GM19452 (cell line): ENCODE measurements around the gene HDAC5.
A peak's percentile ranks its signal among the peaks of the same experiment; 100 is the strongest.
"Not testable (repeated sequence)": the region's sequence is repeated elsewhere in the genome, so short reads cannot be mapped to it uniquely, and the experiment has no call there.

ENCODE experiments used
- ATAC-seq: cut with Tn5 transposase; IDR thresholded peaks from one replicate; pipeline ENCODE4 v1.9.1; 2021; ENCODE audit not compliant: unreplicated experiment

The HDAC5 gene

DNA sequence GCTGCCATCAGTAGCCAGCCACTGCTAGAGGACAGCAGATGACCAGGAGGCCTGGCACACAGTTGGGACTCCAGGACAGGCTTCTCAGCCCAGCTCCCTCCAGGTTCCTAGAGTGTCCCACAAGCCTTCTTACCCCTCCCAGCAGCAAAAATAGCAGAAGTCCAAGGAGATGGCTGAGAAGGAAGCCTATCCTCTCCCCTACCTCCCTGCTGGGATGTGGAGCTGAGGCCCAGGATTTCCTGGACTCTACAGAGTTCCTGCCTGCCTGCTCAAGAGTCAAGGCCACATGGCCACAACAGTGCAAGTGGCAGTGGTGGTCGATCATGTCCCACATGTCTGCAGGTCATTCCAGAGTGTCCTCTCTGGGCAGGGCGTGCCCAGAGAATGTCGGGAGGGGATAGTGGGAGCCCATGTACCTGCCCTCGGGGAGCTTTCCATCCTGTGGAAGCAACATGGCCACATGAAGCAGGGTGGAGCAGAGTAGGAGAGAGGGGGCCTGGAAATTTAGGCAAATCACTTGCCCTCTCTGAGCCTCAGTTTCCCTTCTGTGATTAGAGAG is 10.6 kb upstream of the HDAC5 start:
- no peak for ATAC-seq

DNA sequence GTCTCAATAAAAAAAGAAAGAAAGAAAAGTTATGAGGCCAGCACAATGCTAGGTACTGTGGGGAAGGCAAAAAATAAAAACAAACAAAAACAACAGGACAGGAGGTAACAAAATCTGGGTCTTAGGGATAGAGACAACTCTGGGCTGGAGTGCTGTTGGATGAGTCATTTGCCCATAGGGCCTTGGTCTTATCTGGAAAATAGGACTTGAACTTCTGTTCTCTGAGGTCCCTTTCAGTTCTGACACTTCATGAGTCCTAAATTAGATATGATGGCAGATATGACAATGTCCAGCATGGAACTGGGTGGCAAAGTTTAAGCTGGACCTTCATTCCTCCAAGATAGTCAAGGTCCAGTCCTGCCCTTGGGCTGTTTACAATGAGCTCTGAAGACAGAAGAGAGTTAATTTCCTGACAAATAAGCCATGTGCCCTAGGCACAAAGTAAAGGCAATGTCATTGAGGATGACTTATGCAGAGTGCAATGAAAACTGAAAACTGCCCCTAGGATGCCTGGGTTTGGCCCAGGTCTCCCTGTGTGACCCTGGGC is 8.9 kb upstream of the HDAC5 start:
- ATAC-seq = no peak

DNA sequence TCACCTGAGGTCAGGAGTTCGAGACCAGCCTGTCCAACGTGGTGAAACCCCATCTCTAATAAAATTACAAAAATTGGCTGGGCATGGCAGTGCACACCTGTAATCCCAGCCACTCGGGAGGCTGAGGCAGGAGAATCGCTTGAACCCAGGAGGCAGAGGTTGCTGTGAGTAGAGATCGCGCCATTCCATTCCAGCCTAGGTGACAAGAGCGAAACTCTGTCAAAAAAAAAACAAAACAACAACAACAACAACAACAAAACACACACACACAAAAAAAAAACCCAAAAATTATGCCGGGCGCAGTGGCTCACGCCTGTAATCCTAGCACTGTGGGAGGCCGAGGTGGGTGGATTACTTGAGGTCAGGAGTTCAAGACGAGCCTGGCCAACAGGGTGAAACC is 7.9 kb upstream of the HDAC5 start:
- not testable (repeated sequence) for ATAC-seq

DNA sequence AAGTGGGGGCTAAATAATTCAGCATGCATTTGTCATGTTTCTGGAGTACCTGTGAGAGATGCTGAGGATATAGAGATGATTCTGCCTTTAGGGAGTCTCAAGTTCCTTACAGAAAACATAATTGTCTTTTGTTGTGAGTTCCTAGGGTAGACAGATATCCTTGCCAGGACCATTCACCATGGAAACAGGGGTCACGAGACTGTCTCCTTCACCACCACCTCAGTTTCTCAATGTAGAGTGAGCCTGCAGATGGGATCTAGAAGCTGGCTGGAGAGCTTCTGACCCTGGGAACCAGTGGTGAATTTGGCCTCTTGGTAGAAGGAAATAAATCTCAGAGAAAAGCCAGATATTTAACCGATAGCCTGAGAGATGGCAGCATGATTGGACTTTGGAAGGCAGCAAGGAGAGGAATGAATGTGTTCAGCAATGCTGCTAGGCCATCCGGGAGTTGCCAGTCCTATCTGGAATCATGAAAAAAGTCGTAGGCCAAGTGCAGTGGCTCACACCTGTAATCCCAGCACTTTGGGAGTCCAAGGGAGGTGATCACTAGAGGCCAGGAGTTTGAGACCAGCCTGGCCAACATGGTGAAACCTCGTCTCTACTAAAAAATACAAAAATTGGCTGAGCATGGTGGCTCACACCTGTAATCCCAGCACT is 7.4 kb upstream of the HDAC5 start:
- no peak for ATAC-seq

DNA sequence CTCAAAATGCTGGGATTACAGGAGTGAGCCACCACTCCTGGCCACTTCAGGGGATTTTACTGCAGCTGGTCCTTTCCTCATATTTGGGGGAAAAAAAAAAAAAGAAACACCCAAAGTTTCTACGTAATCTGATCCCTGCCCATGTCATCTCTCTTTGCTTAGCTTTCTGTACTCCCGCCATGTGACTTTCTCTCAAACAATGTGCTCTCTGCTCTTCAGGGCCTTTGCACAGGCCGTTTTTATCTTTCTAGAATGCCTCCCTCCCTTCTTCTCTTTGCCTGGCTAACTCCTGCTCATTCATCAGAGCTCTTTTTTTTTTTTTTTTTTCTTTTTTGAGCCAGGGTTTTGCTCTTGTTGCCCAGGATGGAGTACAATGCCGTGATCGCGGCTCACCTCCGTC is 4.9 kb upstream of the HDAC5 start:
- ATAC-seq = no peak

DNA sequence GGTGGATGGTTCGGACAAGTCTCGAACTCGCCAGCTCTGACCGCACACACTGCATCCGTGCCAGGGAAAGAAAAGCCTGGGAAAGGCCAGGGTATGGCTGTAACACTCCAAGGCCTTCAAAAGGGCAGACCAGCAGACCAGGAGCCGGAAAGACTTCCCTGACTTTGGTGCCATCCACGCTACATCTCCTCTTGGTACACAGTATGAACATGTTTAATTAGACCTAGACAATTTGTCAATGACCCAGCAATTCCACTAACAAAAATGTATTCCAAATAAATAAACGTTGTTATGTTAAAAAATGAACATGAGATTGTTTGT is 637 bp upstream of the HDAC5 start:
- ATAC-seq = no peak

DNA sequence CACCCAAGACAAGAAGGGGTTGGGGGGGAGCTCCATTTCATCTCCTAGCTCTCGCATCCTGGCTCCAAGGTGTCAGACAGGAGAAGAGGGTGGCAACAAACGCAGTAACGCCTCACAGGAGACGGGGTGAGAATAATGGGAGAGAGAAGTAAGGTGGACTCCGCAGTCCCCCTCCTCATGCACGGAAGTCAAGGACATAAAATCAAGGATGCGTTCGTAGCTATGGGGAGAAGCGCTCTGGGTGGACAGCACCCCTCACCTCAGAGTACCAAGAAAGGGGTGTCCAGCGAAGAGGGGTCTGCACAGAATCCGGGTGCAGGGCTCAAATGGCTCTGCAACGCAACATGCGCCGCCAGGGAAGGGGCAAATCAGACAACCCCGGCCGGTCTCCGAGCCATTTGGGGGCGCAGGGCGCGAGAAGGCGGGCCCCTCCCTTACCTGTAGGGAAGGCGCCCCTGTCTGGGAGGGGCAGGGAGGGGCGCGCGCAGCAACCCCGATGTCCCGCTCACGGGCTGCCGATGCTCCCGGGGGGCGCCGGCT is 555 bp downstream of the HDAC5 start:
- peak; percentile 26 for ATAC-seq

DNA sequence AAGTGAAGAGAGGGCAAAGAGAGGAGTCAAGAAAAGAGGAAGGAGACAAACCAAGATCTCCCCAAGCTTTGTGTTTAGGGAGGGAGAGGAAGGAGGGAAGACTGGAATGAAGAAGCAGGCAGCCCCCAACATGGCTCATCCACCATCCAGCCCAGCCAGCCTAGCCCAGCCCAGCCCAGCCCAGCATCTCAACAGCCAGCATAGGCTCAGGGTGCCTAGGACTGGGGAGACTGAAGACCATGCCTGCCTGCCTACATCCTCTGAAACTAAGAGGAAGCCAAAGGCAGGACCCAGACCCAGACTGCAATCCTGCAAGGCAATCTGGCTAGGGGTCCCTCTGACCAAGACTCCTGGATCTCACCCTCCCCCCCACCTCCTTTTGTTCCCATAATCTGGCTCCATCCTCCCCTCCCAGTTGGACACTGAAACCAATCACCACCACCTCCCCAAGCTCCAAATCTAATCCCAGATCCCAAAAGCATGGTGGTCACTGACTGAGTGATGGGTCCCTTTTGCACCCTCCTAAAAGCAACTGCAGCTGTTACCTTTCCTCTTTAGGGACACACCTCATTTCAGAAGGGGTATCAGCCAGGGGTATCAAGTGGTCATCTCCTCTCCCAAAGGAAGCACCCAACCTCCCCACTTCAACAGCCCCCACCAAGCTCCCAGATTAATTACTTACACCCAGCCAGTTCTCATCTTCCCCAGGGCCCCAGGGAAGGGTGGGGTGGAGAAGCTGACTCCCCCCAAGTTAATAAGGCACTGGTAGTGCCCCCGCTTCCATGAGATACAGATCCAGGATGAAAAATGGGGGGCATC is 1.2 kb downstream of the HDAC5 start:
- no peak for ATAC-seq

DNA sequence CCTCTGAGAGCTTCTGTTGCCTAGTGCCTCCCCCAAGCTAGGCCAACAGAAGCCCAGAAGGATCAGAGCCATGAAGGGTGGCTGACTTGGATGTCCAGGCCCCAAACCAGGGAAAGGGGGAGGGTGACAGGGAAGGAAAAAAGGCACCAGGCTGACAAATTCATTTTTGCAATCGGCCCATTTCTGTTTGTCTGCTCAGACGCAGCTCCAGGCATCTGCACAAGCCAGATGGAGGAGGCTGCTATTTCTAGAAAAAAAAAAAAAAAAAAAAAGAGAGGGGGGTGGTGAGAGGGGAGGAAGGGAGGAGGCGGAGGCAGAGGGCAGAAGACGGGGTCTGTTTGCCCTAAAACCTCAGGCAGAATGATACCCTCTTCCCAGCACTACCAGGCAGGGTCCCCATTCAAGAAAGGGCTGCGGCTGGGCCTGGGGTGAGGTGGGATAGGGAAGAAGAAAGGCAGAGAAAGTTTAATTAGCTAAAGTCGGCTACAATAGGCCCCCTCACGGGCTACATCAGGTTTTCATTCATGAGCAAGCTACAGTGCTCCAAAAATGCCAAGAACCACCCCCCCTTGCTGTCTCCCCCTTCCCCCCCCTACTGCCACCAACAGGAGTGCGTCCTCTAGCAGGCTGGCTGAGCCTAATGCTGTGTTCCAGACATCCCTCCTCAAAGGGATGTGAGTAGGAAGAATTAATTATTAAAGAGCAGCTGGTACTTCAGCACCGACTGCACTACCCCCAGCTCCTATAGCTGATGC is 2.4 kb downstream of the HDAC5 start:
- no peak for ATAC-seq

DNA sequence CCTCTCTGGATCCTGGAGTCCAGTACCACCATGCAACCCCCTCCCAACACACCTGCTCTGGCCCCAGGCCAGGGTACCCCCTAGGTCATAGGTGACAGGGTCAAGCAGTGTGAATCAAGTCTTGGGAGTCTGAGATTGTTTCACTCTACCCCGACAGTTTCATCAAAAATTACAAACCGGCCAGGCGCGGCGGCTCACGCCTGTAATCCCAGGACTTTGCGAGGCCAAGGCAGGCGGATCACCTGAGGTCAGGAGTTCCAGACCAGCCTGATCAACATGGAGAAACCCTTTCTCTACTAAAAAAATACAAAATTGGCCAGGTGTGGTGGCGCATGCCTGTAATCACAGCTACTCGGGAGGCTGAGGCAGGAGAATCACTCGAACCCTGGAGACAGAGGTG is 3.2 kb downstream of the HDAC5 start:
- ATAC-seq = not testable (repeated sequence)

DNA sequence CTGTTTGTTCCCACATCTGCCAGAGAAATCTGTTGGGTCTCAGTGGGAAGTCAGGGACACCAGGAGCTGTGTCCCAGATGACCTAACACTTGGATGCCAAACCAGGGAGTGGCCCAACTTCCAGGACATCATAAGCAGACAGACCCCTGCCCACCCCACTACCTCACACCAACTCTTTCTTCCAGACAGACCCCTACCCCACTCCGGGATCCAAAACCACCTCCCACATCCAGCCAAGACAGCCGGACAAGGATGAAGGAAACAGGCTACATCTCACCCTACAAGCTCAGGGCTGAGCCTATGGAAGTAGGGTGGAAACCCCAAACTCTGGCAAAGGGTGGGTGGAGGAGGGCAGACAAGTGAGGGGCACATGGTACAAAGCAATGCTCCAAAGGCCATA is 3.6 kb downstream of the HDAC5 start:
- ATAC-seq = no peak

DNA sequence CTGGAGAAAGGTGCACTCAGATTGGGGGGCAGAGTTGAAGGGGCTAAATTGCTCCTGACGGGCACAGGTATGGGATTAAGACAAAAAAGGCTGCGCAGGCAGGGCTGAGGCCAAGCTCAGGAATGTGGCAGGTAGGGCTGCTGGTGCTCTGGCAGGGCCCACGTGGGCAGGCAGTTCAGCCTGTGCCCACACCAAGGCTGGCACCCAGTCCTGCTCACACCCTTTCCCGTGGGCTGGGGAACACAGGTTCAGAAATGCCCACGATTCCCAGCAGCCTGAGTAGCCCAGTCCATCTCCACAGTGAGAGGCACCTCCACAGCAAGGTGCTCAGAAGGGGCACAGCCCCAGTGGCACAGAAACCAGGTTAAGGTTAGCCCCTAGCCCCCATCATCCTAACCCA is 4.4 kb downstream of the HDAC5 start:
- ATAC-seq = no peak

DNA sequence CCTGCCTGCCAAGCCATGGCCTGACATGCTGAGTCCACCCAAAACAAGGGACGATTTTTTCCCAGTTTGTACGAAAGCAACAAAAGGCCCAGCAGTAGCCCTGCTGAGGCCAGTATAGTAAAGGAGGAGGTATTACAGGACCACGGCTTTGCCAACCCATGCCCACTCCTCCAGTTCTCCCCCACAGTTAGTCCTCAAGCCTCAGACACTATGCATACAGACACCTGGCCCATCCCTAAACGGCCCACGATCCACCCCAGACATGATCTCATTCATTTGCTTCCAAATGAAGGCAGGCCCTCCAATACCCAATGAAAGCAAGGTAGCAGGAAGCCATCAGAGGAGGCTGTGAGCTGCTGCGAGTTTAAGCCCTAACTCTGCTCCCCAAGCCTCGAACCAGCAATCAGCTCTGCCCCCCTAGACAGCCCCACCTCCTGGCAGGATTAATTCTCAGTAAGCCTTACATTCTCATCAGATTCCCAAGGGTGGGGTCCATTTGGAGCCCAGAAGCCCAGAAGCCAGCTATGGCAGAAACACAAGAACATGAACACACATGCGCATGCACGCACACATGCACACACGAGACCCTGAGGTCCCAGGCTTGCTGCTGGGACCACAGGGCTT is 4.9 kb downstream of the HDAC5 start:
- no peak for ATAC-seq

DNA sequence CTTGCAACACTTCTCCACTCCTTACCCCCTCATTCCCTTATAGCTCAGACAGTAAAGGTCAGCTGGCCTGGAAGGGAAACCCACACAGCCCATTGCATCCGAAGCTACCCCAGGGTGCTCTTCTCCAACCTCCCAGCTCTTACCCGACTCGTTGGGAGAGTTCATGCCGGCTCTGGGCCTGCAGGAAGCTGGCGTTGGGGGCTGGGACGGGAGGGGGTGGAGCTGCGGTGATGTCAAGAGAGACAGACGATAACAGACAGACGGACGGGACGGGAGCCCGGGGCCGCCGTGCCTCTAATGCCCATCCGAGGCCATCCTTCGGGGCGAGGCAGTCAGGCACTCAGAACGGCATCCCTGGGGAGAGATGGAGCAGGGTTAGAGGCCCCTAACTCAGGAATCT is 6.1 kb downstream of the HDAC5 start:
- ATAC-seq = no peak

DNA sequence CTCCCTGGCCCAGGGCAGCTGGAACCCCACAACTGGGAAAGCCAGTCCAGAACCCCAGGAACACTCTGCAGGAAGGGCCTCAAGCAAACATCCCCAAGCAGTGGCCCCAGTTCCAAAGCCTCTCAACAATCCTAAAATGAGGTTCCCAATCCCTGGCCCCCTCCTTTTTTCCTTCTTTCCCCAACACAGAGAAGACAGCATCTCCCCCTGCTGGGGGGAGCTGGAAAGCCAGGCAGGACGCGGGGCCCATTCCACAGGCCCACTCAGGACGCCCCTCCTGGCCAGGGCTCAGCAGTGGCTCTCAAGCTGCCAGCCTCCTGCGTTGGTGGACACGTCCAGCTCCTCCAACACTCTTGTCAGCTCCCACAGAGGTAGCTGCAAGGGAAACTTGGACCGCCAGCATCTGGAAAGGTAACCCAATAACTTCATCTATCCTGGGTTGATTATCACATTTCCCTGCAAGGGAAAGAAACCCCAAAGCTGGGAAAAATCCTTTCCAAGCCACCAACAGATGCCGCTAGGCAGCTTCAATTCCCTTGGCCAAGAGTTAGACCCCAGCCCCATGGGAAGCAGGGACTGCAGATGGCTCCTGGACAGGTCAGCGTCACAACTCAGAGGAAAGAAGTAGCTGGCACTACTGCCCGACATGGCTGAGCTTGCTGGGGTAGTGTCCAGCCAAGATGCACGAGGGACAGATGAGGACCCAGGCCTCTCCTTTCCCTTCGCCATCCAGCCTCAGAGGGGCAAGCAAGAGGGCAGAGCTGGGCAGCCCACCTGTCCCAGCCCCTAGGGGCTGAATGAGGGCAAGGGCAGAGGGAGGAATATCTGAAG is 7.6 kb downstream of the HDAC5 start:
- no peak for ATAC-seq

DNA sequence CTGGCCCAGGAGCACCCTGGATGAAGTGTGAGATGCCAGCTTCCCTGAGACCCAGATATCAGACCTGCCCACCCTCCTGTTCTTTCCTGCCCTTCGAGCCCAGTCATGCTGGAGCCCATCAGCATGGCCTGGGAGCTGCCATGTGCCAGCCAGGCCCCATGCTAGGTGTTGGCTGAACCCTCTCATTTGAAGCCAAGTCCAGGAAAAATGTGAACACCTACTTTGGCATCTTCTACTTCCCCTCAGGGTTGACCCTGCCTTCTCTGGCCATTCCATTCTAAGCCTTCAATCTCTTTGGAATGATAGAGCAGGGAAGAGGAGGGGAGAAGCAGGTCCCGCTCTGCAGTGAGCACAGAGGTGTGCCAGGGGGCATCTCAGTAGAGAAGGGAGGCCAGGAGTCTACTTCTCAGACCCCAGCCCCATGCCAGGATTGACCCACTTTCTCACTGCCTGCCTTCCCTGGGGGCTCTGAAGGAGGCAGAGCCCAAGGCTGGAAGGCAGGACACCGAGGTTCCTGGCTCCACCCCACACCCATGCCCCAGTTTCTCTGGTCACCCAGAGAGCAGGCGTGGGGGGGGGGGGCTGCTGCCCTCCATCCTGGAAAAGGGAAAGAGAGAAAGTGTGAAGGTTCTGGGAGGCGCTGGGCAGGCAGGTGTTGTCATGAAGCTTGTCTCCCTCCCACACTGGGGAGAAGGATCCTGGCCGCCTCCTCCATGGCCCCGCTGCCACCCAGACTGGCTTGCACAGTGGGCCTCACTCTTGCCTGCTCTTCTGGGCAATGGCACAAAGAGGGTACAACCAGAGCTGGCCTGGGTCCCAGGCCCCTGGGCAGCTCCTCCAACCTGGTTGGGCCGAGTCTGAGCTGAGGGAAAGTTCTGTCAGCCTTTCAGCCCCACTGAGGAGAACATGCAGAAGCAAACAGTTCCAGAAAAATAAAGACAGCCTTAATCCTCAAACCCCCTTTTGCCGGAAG is 9.3 kb downstream of the HDAC5 start:
- ATAC-seq = no peak

DNA sequence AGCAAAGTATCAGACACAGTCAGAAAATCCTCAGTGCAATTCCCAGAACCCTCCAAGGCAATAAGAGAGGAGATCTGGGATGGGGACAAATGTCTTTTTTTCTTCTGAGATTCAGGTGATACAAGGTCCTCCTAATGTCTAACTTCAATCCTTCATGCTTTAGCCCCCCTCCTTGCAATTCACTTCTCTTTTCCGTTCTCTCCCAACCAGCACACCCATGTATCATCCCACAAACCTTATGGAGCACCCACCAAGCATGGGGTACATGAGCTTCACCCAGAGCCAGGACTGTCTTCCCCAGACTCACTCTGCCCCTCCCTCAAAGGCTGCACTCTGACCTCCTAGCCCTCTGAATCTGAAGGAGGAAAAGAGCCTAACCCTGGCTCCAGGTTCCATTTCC is 10.1 kb downstream of the HDAC5 start:
- ATAC-seq = no peak
